GM21360 (cell line): ENCODE results near the gene DENND4B.
A peak's percentile ranks its signal among the peaks of the same experiment; 100 is the strongest.

Source experiments
- ATAC-seq: cut with Tn5 transposase; IDR thresholded peaks from one replicate; pipeline ENCODE4 v1.9.1; 2021; ENCODE audit warnings: mild to moderate bottlenecking, moderate library complexity; ENCODE audit not compliant: unreplicated experiment

Gene DENND4B

GRCh38 chr1:153951183-153951582, 4.7 kb upstream of the DENND4B start:
- no peak for ATAC-seq

GRCh38 chr1:153945795-153946621, 510 bp downstream of the DENND4B start:
- ATAC-seq: peak; percentile 56

GRCh38 chr1:153945131-153945794, 1.3 kb downstream of the DENND4B start:
- peak; percentile 1 for ATAC-seq

- ATAC-seq: no peak
These were observed 1.7 kb downstream of the DENND4B start for GRCh38 chr1:153944827-153945117.

- ATAC-seq: no peak
These were observed 2.3 kb downstream of the DENND4B start for GRCh38 chr1:153944005-153944826.

- no peak for ATAC-seq
These were observed 3.6 kb downstream of the DENND4B start for GRCh38 chr1:153942766-153943549.

- no peak for ATAC-seq
These were observed 4.4 kb downstream of the DENND4B start for GRCh38 chr1:153941826-153942725.

DNA sequence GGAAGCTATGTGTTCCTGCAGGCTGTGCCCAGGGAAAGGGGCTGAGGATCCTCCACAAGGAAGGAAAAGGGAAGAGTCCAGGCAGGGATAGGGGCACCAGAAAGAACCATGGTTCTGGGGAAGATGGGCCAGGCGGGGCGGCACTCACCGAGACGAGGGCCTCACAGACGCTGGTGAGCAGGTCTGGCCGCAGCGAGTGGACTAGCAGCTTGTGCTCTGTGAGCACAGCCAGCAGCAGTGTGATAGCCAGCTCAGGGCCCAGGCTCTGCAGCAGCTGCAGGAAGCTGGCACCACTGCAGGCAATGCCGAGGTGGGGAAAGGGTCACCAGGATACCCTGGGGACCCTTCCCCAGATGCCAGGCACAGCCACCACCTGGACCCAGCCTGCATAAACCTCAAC, 5.8 kb downstream of the DENND4B start:
- ATAC-seq: no peak

DNA sequence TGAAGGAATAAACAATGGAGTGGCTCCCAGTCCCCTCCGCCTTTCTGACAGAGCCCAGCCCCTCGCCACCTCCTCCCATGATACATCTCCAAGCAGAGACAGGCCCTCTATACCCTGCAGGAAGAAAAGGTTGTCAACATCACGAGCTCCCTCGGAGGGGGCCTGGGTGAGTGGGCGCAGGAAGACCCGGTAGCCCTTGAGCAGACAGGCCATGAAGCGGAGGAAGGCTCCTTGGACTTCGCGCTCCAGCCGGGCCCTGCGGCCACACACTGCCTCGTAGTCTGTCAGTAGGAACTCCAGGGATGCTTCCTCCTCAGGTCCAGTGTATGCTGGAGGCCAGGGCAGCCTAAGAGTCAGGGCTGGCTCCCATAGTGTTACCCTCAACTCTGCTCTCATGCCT, 7.0 kb downstream of the DENND4B start:
- no peak for ATAC-seq

DNA sequence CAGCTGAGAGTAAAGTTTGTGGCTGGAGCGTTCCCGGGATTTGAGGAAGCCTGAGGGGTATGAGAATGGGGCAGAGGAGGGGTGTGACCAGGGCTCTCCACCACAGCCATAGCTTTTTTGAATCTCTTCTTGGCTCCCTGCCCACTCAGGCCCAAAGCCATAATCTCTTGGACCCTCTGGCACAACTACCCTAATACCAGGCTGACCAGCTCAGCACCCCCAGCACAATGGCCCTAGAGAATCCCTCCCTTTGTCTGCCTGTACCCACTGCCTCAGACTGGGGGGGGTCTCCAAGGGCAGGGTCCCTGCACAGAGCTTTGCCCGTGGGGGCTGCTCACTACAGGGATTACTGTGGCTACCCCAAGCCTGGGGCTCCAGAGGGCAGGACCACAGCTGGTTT, 7.5 kb downstream of the DENND4B start:
- ATAC-seq: no peak

DNA sequence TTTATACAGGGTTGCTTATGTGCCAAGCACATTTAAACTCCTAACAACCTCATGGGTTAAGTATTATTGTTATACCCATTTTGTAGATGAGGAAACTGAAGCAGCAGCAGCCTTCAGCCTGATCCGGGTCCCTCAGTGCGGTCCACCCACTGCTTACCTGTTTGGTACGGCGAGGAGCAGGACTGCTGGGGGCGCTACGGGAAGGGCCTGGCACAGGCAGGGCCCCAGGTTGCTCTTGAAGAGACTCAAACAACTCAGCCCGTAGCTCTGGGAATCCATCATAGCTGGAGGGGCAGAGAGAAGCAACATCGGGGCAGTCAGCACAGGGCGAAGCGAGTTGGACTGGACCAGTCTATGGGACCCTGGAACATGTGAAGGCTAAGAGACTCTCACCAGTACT, 9.2 kb downstream of the DENND4B start:
- no peak for ATAC-seq

DNA sequence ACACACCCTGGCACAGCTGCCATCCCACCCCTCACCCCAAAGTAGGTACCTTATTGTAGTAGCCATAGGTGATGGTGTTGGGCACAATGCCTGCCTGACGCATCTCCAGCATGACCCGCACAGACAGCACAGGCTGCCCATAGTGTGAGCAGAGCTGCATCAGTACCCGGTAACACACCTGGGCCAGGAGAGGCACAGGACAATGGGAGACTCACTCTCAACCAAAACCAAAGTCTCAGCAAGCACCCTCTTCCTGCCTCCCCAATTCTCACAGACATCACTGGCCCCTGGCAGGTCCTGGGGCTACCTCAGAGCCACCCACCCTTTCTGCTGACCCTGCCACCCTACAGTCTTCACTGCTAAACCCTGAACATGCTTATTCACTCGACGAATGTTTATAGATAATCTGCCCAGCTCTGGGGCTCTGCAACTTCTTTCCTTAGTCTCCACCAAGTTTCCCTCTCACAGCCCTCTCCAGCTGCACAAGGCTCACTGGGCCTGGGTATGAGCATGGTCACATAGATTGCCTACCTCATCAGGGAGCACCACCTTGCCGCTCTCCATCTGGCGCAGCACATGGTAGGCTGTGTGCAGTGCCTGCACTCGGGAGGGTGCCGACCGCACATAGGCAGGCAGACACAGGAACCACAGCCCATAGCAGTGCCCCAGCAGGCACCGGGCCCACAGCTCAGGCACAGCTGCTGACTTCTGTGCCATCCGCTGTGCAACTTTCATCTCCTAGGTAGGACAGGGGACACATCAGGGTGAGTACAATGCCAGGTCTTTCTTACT, 10.3 kb downstream of the DENND4B start:
- ATAC-seq: no peak

- no peak for ATAC-seq
These were observed 11.8 kb downstream of the DENND4B start for GRCh38 chr1:153934746-153935145.

GRCh38 chr1:153933955-153934354, 12.6 kb downstream of the DENND4B start:
- no peak for ATAC-seq

GRCh38 chr1:153933430-153933829, 13.1 kb downstream of the DENND4B start:
- ATAC-seq: no peak

DNA sequence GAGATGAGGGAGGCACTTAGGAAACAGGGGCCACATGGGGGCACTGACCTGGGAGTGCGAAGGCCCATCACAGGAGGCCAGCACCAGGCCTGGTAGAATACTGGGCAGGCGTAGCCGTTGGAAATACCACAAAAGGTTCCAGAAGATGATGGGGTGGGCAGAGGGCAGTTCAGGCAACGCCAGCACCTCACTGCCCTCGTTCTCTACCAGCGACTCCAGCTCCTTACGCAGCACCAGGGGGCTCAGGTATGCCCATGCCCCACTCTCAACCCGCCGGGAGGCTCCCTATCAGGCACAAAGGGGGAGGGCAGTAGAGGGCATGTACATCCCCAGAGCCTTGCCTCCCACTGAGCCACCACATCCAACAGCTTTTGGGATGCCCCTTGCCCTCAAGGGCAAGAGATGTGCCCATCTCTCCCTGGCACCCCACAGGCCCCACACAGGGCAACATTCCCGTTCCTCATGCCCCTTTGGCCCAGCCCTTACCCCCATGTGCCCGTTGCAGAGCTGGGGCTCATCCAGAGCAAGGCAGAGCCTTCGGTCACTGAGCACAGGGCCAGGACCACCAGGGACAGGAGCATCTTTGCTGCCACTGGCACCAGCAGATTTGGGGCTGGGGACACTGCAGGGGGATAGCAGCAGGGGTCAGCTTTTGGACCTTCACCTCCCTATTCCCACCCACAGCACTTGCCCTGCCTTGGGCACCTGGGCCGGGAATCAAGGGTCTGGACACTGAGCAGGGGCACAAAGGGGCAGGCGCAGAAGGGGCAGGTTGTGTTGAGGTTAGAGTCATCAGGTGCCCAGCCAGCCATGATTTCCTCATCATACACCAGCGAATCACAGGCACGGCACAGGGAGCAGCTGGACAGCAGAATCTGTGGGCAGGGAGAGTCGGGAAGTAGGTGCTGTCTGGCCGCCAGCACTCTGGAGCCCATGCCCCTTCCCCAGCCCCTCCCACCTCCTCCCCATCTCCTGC, 14.1 kb downstream of the DENND4B start:
- no peak for ATAC-seq

DNA sequence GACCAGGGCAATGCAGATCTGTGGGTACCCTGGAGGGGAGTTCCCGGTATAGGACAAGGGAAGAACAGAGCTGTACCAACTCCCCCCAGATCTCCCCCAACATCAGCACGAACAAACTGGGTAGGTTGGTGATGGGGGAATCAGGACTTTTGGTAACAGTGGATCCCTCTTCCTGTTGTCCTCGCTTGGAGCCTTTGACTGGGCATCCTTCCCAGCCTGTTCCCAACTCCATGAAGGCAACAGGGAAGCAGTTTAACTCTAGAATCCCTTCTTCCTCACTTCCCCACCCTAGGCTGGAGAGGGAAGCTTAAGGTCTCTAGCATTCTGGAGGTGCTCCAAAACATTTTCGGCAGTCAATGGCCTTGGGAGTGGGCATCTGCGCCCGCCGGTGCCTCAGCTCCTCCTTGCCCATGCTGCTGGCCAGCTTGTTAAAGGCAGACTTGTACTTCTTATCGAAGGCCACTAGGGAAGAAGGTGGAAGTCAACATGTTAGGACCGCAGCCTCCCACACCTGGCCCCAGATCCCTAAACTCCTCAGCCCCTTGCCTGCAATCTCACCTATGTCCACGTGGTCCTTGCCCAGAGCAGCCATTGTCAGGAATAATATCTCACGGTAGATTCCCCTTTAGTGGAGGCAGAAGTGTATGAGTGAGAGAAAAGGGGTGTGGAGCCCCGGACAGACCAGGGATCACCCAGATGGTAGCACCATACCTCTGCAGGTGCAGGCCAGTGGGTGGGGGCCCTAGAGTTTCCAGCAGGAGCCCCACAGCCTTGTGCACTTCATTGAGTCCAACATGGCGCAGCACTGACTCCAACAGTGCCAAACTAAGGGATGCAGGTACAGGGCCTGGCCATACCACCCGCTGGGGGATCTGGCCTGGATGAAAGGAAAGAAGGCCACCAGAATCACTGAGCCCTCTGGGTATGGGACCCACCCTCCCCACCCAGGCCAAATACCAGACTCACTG, 16.3 kb downstream of the DENND4B start:
- no peak for ATAC-seq
